WTC11 (cell line): ENCODE data around the gene ELAVL1. TPM values are rescaled to one million over a fixed set of nuclear protein-coding genes. Genes with fewer than 3 reads are reported as not detected.

Experiments
- ATAC-seq: fragments of 200-7000 bp; cut with Tn5 transposase; 2 replicates; pipeline ENCODE4 v1.10.0; 2021; ENCODE audit warnings: mild to moderate bottlenecking, moderate library complexity
- CTCF ChIA-PET: fragments of 300-600 bp; sonication (Branson Sonifier 250); formaldehyde crosslinking; loops from one replicate; lab custom pipeline; 2021; ENCODE audit warnings: antibody characterized with exemption; lab: Charles Lee
- POLR2A ChIA-PET: fragments of 350-600 bp; sonication (Branson Sonifier 250); formaldehyde crosslinking; loops from one replicate; lab custom pipeline; 2021; ENCODE audit warnings: antibody characterized with exemption; lab: Charles Lee
- DNase-seq: peaks from one replicate; pipeline ENCODE4 v3.0.0; 2021; ENCODE audit warnings: low spot score
- H3K27ac Mint-ChIP-seq: 2 replicates; pipeline ENCODE4 v1.8.0; 2021; ENCODE audit warnings: mixed read lengths
- H3K27me3 Mint-ChIP-seq: 2 replicates; pipeline ENCODE4 v1.8.0; 2021; ENCODE audit warnings: low read depth, mild to moderate bottlenecking, moderate library complexity, mixed read lengths
- H3K36me3 Mint-ChIP-seq: 2 replicates; pipeline ENCODE4 v1.8.0; 2021; ENCODE audit warnings: mixed read lengths
- H3K4me1 Mint-ChIP-seq: 2 replicates; pipeline ENCODE4 v1.8.0; 2022; ENCODE audit warnings: mixed read lengths
- H3K4me3 Mint-ChIP-seq: 2 replicates; pipeline ENCODE4 v1.8.0; 2021; ENCODE audit warnings: mild to moderate bottlenecking, moderate library complexity, mixed read lengths
- H3K9me3 Mint-ChIP-seq: 2 replicates; pipeline ENCODE4 v1.8.0; 2021; ENCODE audit warnings: mixed read lengths
- CREB1 ChIP-seq: sonication (generic); formaldehyde crosslinking; IDR thresholded peaks from 2 replicates; pipeline ENCODE4 v1.8.0; 2023; ENCODE audit warnings: mild to moderate bottlenecking, missing genetic modification reagents
- E2F1 ChIP-seq: sonication (generic); formaldehyde crosslinking; IDR thresholded peaks from 2 replicates; pipeline ENCODE4 v1.8.0; 2022; ENCODE audit warnings: mild to moderate bottlenecking, missing genetic modification reagents
- EMX1 ChIP-seq: fragments of 250-450 bp; sonication (Bioruptor Pico); IDR thresholded peaks from 2 replicates; pipeline ENCODE4 v1.8.0; 2021; ENCODE audit warnings: mild to moderate bottlenecking
- ERG ChIP-seq: fragments of 250-450 bp; sonication (Bioruptor Pico); IDR thresholded peaks from 2 replicates; pipeline ENCODE4 v1.8.0; 2021; ENCODE audit warnings: mild to moderate bottlenecking
- ETV6 ChIP-seq: sonication (generic); formaldehyde crosslinking; IDR thresholded peaks from 2 replicates; pipeline ENCODE4 v1.8.1; 2022; ENCODE audit warnings: mild to moderate bottlenecking, missing genetic modification reagents
- FOXJ3 ChIP-seq: sonication (generic); formaldehyde crosslinking; IDR thresholded peaks from 2 replicates; pipeline ENCODE4 v1.9.0; 2021; ENCODE audit warnings: missing genetic modification reagents, mild to moderate bottlenecking, borderline replicate concordance
- FOXK1 ChIP-seq: sonication (generic); formaldehyde crosslinking; IDR thresholded peaks from 2 replicates; pipeline ENCODE4 v1.8.0; 2022; ENCODE audit warnings: mild to moderate bottlenecking, moderate library complexity, missing genetic modification reagents
- GABPB1 ChIP-seq: sonication (generic); formaldehyde crosslinking; IDR thresholded peaks from 2 replicates; pipeline ENCODE4 v1.8.1; 2023; ENCODE audit warnings: mild to moderate bottlenecking, missing genetic modification reagents
- HMGA2 ChIP-seq: fragments of 250-450 bp; sonication (Bioruptor Pico); IDR thresholded peaks from 2 replicates; pipeline ENCODE4 v1.4.0; 2021; ENCODE audit warnings: mild to moderate bottlenecking, moderate library complexity
- JUN ChIP-seq: sonication (generic); formaldehyde crosslinking; IDR thresholded peaks from 2 replicates; pipeline ENCODE4 v1.8.0; 2023; ENCODE audit warnings: mild to moderate bottlenecking, missing genetic modification reagents
- NFE2L1 ChIP-seq: sonication (generic); formaldehyde crosslinking; IDR thresholded peaks from 2 replicates; pipeline ENCODE4 v1.8.1; 2023; ENCODE audit warnings: missing genetic modification reagents
- RELA ChIP-seq: sonication (generic); formaldehyde crosslinking; IDR thresholded peaks from 2 replicates; pipeline ENCODE4 v1.8.1; 2022; ENCODE audit warnings: missing genetic modification reagents, mild to moderate bottlenecking, borderline replicate concordance
- STAT6 ChIP-seq: sonication (generic); formaldehyde crosslinking; conservative IDR thresholded peaks from 2 replicates; pipeline ENCODE4 v1.8.1; 2023; ENCODE audit warnings: mild to moderate bottlenecking, low read depth, missing genetic modification reagents, moderate library complexity
- TCF7 ChIP-seq: sonication (generic); formaldehyde crosslinking; IDR thresholded peaks from 2 replicates; pipeline ENCODE4 v1.8.0; 2022; ENCODE audit warnings: mild to moderate bottlenecking, low read depth, missing genetic modification reagents, moderate library complexity
- TEAD1 ChIP-seq: sonication (generic); formaldehyde crosslinking; IDR thresholded peaks from 2 replicates; pipeline ENCODE4 v1.8.0; 2022; ENCODE audit warnings: mild to moderate bottlenecking, missing genetic modification reagents
- ZBTB21 ChIP-seq: sonication (generic); formaldehyde crosslinking; IDR thresholded peaks from 2 replicates; pipeline ENCODE4 v1.8.1; 2023; ENCODE audit warnings: mild to moderate bottlenecking, missing genetic modification reagents, borderline replicate concordance
- ZNF121 ChIP-seq: sonication (generic); formaldehyde crosslinking; IDR thresholded peaks from 2 replicates; pipeline ENCODE4 v1.8.0; 2023; ENCODE audit warnings: missing genetic modification reagents
- total RNA-seq: library from RNA; stranded (reverse); gene quantifications from 3 replicates; pipeline ENCODE4 v1.2.3, GENCODE V29; 2021

The ELAVL1 gene
- total RNA-seq, 1 experiment from 2014 or later: 160 TPM

- ChIA-PET POLR2A (interaction anchor here (1.1 kb wide), 1 partner anchor 26 kb away, joined by 6 read pairs; the partner anchor contains the start of gene TIMM44), CTCF (interaction anchor here (0.6 to 5.1 kb wide), 9 partner anchors 9 to 131 kb away, joined by 3 to 90 read pairs (median 13); partner anchors contain the start of gene TIMM44)
- ATAC-seq (no peak), DNase-seq (no peak)
- no peaks in the 10 kb centered on the region for H3K9me3 Mint-ChIP-seq
- peaks cover 57% of the 10 kb centered on the region for H3K36me3 Mint-ChIP-seq
- H3K4me3 Mint-ChIP-seq: peak overlapping the region; percentile 24
- no peak for TF ChIP-seq ERG
- no peak for TF ChIP-seq GABPB1 (CRISPR knock-in tag)
- no peak for TF ChIP-seq ZBTB21 (CRISPR knock-in tag)
- 0 out of 2 replicates have a peak, but pooled peaks have one; percentile 11 for TF ChIP-seq TEAD1
- H3K4me1 Mint-ChIP-seq: peaks cover 24% of the 10 kb centered on the region
- no peaks in the 10 kb centered on the region for H3K27me3 Mint-ChIP-seq
- peak overlapping the region; percentile 91 for H3K27ac Mint-ChIP-seq
Observed at GRCh38 chr19:7968796-7969554, 36.5 kb downstream of the ELAVL1 start.

- Mint-ChIP-seq H3K27ac (peak overlapping the region; percentile 68), H3K36me3 (peaks cover 55% of the 10 kb centered on the region), H3K4me3 (no peak overlapping the region; the same call in 1 of the 2 replicates), H3K9me3 (no peaks in the 10 kb centered on the region), H3K4me1 (peaks cover 24% of the 10 kb centered on the region), H3K27me3 (no peaks in the 10 kb centered on the region)
- DNase-seq (no peak), ATAC-seq (no peak)
- ChIA-PET CTCF (interaction anchor here (4.9 to 5.1 kb wide), 2 partner anchors 24 to 34 kb away, joined by 64 to 90 read pairs; partner anchors contain the start of gene TIMM44), POLR2A (no interaction called here)
- TF ChIP-seq NFE2L1 (CRISPR knock-in tag) (no peak), TCF7 (CRISPR knock-in tag) (no peak), GABPB1 (CRISPR knock-in tag) (no peak), ETV6 (CRISPR knock-in tag) (no peak), HMGA2 (CRISPR knock-in tag) (no peak), FOXJ3 (CRISPR knock-in tag) (no peak), JUN (CRISPR knock-in tag) (no peak), FOXK1 (CRISPR knock-in tag) (no peak), STAT6 (CRISPR knock-in tag) (no peak), RELA (CRISPR knock-in tag) (no peak)
Observed at GRCh38 chr19:7968008-7968795, 37.2 kb downstream of the ELAVL1 start.

- Mint-ChIP-seq H3K27ac (no peak overlapping the region), H3K36me3 (peaks cover 66% of the 10 kb centered on the region), H3K9me3 (no peaks in the 10 kb centered on the region), H3K4me3 (no peak overlapping the region), H3K4me1 (peaks cover 22% of the 10 kb centered on the region), H3K27me3 (no peaks in the 10 kb centered on the region)
- POLR2A ChIA-PET: interaction anchor here (0.7 kb wide), 1 partner anchor 12 kb away, joined by 3 read pairs; no protein-coding TSS in a partner anchor
- CTCF ChIA-PET: no interaction called here
- ATAC-seq (no peak), DNase-seq (no peak)
- TF ChIP-seq E2F1 (CRISPR knock-in tag): no peak
- TF ChIP-seq EMX1 (CRISPR knock-in tag): no peak
- TF ChIP-seq ZNF121 (CRISPR knock-in tag): peak; percentile 81; the same call in 1 of the 2 replicates
- no peak for TF ChIP-seq CREB1
Observed at GRCh38 chr19:7965921-7966665, 39.3 kb downstream of the ELAVL1 start.
